OCI-LY3 (cell line): ENCODE data around the gene ERBB2.

ENCODE experiments used
- H2AFZ ChIP-seq: fragments of 200-600, 300-600 bp; shearing (Covaris generic); 2 replicates; pipeline ENCODE4 v1.6.0; 2014; ENCODE audit warnings: antibody characterized with exemption, low read depth, low read length
- H3K27ac ChIP-seq: fragments of 200-600, 300-600 bp; sonication (generic); 2 replicates; pipeline ENCODE4 v1.5.1; 2014; ENCODE audit warnings: mild to moderate bottlenecking, low read length, moderate library complexity, mixed read lengths
- H3K27me3 ChIP-seq: fragments of 200-600, 300-600 bp; sonication (generic); 2 replicates; pipeline ENCODE4 v1.6.1; 2014; ENCODE audit warnings: low read depth, low read length, mixed read lengths
- H3K36me3 ChIP-seq: fragments of 200-600, 300-600 bp; sonication (generic); replicated peaks from 2 replicates; pipeline ENCODE3; 2014; ENCODE audit warnings: low read depth, low read length, mixed read lengths
- H3K4me1 ChIP-seq: fragments of 300-600, 200-600 bp; sonication (generic); 2 replicates; pipeline ENCODE4 v1.6.1; 2014; ENCODE audit warnings: low read length, mixed read lengths
- H3K4me2 ChIP-seq: fragments of 200-600, 300-600 bp; sonication (generic); 2 replicates; pipeline ENCODE4 v1.6.1; 2014; ENCODE audit warnings: low read length, mixed read lengths
- H3K4me3 ChIP-seq: fragments of 300-600, 200-600 bp; sonication (generic); 2 replicates; pipeline ENCODE4 v1.5.1; 2014; ENCODE audit warnings: antibody characterized with exemption, mild to moderate bottlenecking, low read length, moderate library complexity
- H3K79me2 ChIP-seq: fragments of 300-600, 200-600 bp; shearing (Covaris generic); 2 replicates; pipeline ENCODE4 v1.6.1; 2014; ENCODE audit warnings: mild to moderate bottlenecking, low read length, mixed read lengths
- H3K9ac ChIP-seq: fragments of 300-600, 200-600 bp; shearing (Covaris generic); 2 replicates; pipeline ENCODE4 v1.6.0; 2014; ENCODE audit warnings: mild to moderate bottlenecking, low read length, moderate library complexity
- H3K9me3 ChIP-seq: fragments of 200-600, 300-600 bp; shearing (Covaris generic); 2 replicates; pipeline ENCODE4 v1.6.1; 2014; ENCODE audit warnings: low read length, mixed read lengths; ENCODE audit not compliant: insufficient read depth
- H4K20me1 ChIP-seq: fragments of 200-600, 300-600 bp; sonication (generic); 2 replicates; pipeline ENCODE4 v1.6.1; 2016; ENCODE audit warnings: low read length, mixed read lengths; ENCODE audit not compliant: insufficient read depth
- EZH2phosphoT487 ChIP-seq: fragments of 200-600 bp; shearing (Covaris generic); IDR thresholded peaks from 2 replicates; pipeline ENCODE4 v1.6.1; 2018; ENCODE audit warnings: antibody characterized with exemption, mixed run types, low read depth
- TF ChIP-seq, protein P1 (sequence below): fragments of 200-600, 300-600 bp; sonication (generic); IDR thresholded peaks from 2 replicates; pipeline ENCODE4 v1.5.1; 2014; ENCODE audit warnings: antibody characterized with exemption, low read length, low read depth

Gene ERBB2

DNA sequence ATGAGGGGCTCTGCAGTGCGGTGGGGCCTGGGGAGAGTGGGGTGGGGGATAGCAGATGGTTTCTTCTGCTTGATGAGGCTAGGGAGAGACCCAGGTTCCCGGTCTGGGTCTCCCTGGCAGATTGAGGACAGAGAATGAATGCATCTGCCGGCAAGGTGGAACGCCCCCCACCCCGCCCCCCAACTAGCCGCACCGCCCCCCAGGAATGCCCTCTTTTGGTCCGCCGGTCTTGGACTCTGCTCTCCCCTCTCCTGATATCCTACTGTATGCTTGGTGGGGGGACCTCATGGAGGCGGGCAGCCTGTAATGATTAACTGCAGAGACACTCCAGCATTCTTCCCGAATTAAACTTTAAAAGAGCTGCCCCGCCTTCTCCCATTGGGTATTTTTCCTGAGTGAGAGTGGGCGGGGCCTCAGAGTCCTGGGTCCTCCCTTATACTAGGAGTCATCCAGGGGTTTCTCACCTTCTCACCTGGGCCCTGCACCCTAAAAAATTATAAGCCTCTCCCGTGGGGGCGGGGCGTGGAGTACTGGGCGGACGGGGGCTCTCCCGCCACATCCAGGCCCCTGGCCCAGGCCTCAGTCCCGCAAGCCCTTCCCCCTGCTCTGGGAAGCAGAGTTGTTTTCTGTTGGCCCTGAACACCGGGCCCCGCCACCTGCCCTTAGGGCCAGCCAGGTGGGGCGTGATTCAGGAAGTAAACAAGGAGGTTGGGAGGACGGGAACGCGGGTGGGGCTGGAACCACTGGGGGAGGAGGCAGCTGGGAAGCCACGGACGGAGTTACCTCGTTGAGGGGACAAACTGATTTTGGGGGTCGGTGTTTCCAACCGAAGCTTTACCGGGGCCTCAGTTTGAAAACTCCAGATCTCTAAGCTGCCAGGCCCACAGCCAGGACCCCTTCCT lies 39.4 kb downstream of the ERBB2 start:
- H3K27ac ChIP-seq = no peak overlapping the region
- H2AFZ ChIP-seq = peak overlapping the region; percentile 52
- peak overlapping the region; percentile 79 for H3K4me3 ChIP-seq

DNA sequence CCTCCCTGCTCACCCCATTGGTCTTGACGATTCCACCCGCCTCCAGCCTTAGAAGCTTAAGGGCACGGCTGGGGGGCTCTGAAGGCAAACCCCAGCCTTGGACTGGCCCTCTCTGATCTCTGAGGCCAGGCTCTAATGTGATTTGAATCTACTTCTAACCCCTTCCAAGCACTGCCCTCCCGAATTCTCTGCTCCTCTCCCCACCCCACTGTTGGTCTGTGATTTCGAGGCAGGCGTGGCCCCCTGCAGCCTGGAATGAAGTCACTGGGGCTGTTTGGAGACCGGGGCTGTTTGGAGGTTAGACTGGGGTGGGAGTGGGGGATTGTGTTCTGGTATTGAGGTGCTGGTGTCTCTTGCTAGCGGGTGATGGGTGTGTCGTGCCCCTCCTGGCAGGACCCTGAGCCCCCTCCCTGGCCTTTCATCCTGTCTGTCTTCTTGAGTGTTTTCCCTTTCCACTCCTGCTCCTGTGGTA lies 40.1 kb downstream of the ERBB2 start:
- peak overlapping the region; percentile 79 for H3K4me3 ChIP-seq
- no peak overlapping the region for H3K27ac ChIP-seq
- no peaks in the 10 kb centered on the region for H3K36me3 ChIP-seq
- H3K79me2 ChIP-seq = no peaks in the 10 kb centered on the region
- H3K27me3 ChIP-seq = peaks cover 14% of the 10 kb centered on the region
- H3K9ac ChIP-seq = no peak overlapping the region
- peaks cover 29% of the 10 kb centered on the region for H3K4me1 ChIP-seq
- H4K20me1 ChIP-seq = no peaks in the 10 kb centered on the region
- TF ChIP-seq EZH2phosphoT487 = no peak
- TF ChIP-seq, protein P1, sequence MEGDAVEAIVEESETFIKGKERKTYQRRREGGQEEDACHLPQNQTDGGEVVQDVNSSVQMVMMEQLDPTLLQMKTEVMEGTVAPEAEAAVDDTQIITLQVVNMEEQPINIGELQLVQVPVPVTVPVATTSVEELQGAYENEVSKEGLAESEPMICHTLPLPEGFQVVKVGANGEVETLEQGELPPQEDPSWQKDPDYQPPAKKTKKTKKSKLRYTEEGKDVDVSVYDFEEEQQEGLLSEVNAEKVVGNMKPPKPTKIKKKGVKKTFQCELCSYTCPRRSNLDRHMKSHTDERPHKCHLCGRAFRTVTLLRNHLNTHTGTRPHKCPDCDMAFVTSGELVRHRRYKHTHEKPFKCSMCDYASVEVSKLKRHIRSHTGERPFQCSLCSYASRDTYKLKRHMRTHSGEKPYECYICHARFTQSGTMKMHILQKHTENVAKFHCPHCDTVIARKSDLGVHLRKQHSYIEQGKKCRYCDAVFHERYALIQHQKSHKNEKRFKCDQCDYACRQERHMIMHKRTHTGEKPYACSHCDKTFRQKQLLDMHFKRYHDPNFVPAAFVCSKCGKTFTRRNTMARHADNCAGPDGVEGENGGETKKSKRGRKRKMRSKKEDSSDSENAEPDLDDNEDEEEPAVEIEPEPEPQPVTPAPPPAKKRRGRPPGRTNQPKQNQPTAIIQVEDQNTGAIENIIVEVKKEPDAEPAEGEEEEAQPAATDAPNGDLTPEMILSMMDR = no peak
- H3K9me3 ChIP-seq = no peaks in the 10 kb centered on the region
- peak overlapping the region; percentile 17; the same call in 1 of the 2 replicates for H2AFZ ChIP-seq
- peak overlapping the region; percentile 87 for H3K4me2 ChIP-seq

More for the DNA sequence above, 39.4 kb downstream of the ERBB2 start:
- H3K9ac ChIP-seq = peak overlapping the region; percentile 53
- no peaks in the 10 kb centered on the region for H4K20me1 ChIP-seq
- H3K4me2 ChIP-seq = peak overlapping the region; percentile 87
- TF ChIP-seq EZH2phosphoT487 = no peak
- TF ChIP-seq, protein P1 = no peak
- no peaks in the 10 kb centered on the region for H3K36me3 ChIP-seq
- H3K27me3 ChIP-seq = peaks cover 14% of the 10 kb centered on the region
- no peaks in the 10 kb centered on the region for H3K79me2 ChIP-seq
- H3K4me1 ChIP-seq = peaks cover 29% of the 10 kb centered on the region
- no peaks in the 10 kb centered on the region for H3K9me3 ChIP-seq

- Histone ChIP-seq H3K27me3 (peaks cover 14% of the 10 kb centered on the region), H3K27ac (no peak overlapping the region), H3K4me1 (peaks cover 29% of the 10 kb centered on the region), H3K4me3 (no peak overlapping the region), H4K20me1 (no peaks in the 10 kb centered on the region), H2AFZ (0 out of 2 replicates have a peak overlapping the region, but pooled peaks have one; percentile 17), H3K9ac (no peak overlapping the region), H3K4me2 (no peak overlapping the region), H3K9me3 (no peaks in the 10 kb centered on the region), H3K79me2 (no peaks in the 10 kb centered on the region), H3K36me3 (no peaks in the 10 kb centered on the region)
- TF ChIP-seq EZH2phosphoT487 = no peak
- TF ChIP-seq, protein P1 = no peak
Observed at GRCh38 chr17:39740357-39741111, 40.7 kb downstream of the ERBB2 start.
